H9 (cell line): ENCODE measurements around the gene NLRP14. TPM values are rescaled to one million over a fixed set of nuclear protein-coding genes. Genes with fewer than 3 reads are reported as not detected.

Source experiments
- DNase-seq: peaks from one replicate; pipeline ENCODE4 v3.0.0-alpha.2; 2017
- H2AFZ ChIP-seq: one replicate; pipeline ENCODE4 v1.6.1; 2013; ENCODE audit warnings: mild to moderate bottlenecking, low read length, control low read depth, moderate library complexity
- H2AK5ac ChIP-seq: 2 replicates; pipeline ENCODE4 v1.6.1; 2013; ENCODE audit warnings: low read length, control low read depth, mixed read lengths; ENCODE audit not compliant: insufficient read length
- H2BK120ac ChIP-seq: one replicate; pipeline ENCODE4 v1.6.1; 2013; ENCODE audit warnings: low read depth, mild to moderate bottlenecking, low read length, control low read depth, inconsistent platforms; ENCODE audit not compliant: poor library complexity, severe bottlenecking
- H2BK12ac ChIP-seq: 2 replicates; pipeline ENCODE4 v1.6.1; 2013; ENCODE audit warnings: low read length, control low read depth, mixed read lengths, low read depth; ENCODE audit not compliant: insufficient read length
- H2BK15ac ChIP-seq: 2 replicates; pipeline ENCODE4 v1.6.1; 2013; ENCODE audit warnings: low read depth, low read length, control low read depth
- H2BK20ac ChIP-seq: one replicate; pipeline ENCODE4 v1.6.1; 2013; ENCODE audit warnings: low read depth, mild to moderate bottlenecking, low read length, control low read depth, inconsistent platforms; ENCODE audit not compliant: poor library complexity, severe bottlenecking
- H2BK5ac ChIP-seq: 2 replicates; pipeline ENCODE4 v1.6.1; 2013; ENCODE audit warnings: low read length, control low read depth, mixed read lengths; ENCODE audit not compliant: insufficient read length
- H3K14ac ChIP-seq: 2 replicates; pipeline ENCODE4 v1.6.1; 2013; ENCODE audit warnings: low read length, control low read depth; ENCODE audit not compliant: insufficient read depth
- H3K18ac ChIP-seq: 2 replicates; pipeline ENCODE4 v1.6.1; 2013; ENCODE audit warnings: low read depth, mild to moderate bottlenecking, mixed read lengths, low read length, control low read depth; ENCODE audit not compliant: insufficient read length
- H3K23ac ChIP-seq: 2 replicates; pipeline ENCODE4 v1.6.1; 2013; ENCODE audit warnings: low read length, control low read depth, mixed read lengths, low read depth; ENCODE audit not compliant: insufficient read length
- H3K23me2 ChIP-seq: 2 replicates; pipeline ENCODE4 v1.6.1; 2013; ENCODE audit warnings: low read depth, mild to moderate bottlenecking, mixed read lengths, low read length, control low read depth; ENCODE audit not compliant: insufficient read length, poor library complexity, severe bottlenecking
- H3K27ac ChIP-seq: 2 replicates; pipeline ENCODE4 v1.5.1; 2013; ENCODE audit warnings: low read length, control low read depth, mixed read lengths, low read depth; ENCODE audit not compliant: insufficient read length
- H3K27me3 ChIP-seq: 2 replicates; pipeline ENCODE4 v1.6.1; 2013; ENCODE audit warnings: low read length, control low read depth, inconsistent platforms; ENCODE audit not compliant: insufficient read depth
- H3K4ac ChIP-seq: 2 replicates; pipeline ENCODE4 v1.6.1; 2013; ENCODE audit warnings: low read depth, mild to moderate bottlenecking, control low read depth, inconsistent platforms, low read length, moderate library complexity
- H3K4me1 ChIP-seq: 2 replicates; pipeline ENCODE4 v1.6.1; 2013; ENCODE audit warnings: low read length, control low read depth, inconsistent platforms; ENCODE audit not compliant: insufficient read depth
- H3K4me2 ChIP-seq: 2 replicates; pipeline ENCODE4 v1.6.1; 2013; ENCODE audit warnings: low read length, control low read depth, mixed read lengths; ENCODE audit not compliant: insufficient read length, insufficient read depth
- H3K56ac ChIP-seq: 2 replicates; pipeline ENCODE4 v1.6.1; 2013; ENCODE audit warnings: low read depth, mild to moderate bottlenecking, mixed read lengths, low read length, control low read depth; ENCODE audit not compliant: insufficient read length
- H3K79me1 ChIP-seq: 2 replicates; pipeline ENCODE4 v1.6.1; 2013; ENCODE audit warnings: low read depth, mild to moderate bottlenecking, moderate library complexity, low read length, control low read depth, inconsistent platforms; ENCODE audit not compliant: insufficient read depth, poor library complexity, severe bottlenecking
- H3K79me2 ChIP-seq: 2 replicates; pipeline ENCODE4 v1.6.1; 2013; ENCODE audit warnings: low read length, control low read depth, inconsistent platforms; ENCODE audit not compliant: insufficient read depth
- H3K9ac ChIP-seq: 2 replicates; pipeline ENCODE4 v1.6.1; 2013; ENCODE audit warnings: low read length, control low read depth, mixed read lengths; ENCODE audit not compliant: insufficient read length; ENCODE audit errors: extremely low read depth
- H3K9me3 ChIP-seq: one replicate; pipeline ENCODE4 v1.6.1; 2013; ENCODE audit warnings: low read depth, low read length, inconsistent platforms; ENCODE audit not compliant: control insufficient read depth
- H3T11ph ChIP-seq: one replicate; pipeline ENCODE4 v1.6.1; 2013; ENCODE audit warnings: mild to moderate bottlenecking, low read length, control low read depth, inconsistent platforms
- H4K20me1 ChIP-seq: one replicate; pipeline ENCODE4 v1.6.1; 2013; ENCODE audit not compliant: control insufficient read depth, insufficient read length, insufficient read depth
- H4K5ac ChIP-seq: 2 replicates; pipeline ENCODE4 v1.6.1; 2013; ENCODE audit warnings: low read depth, mild to moderate bottlenecking, mixed read lengths, low read length, control low read depth; ENCODE audit not compliant: insufficient read length
- H4K8ac ChIP-seq: replicated peaks from 2 replicates; pipeline ENCODE4 v1.6.1; 2013; ENCODE audit warnings: low read length, control low read depth, mixed read lengths, low read depth; ENCODE audit not compliant: insufficient read length
- H4K91ac ChIP-seq: 2 replicates; pipeline ENCODE4 v1.6.1; 2013; ENCODE audit warnings: low read depth, mild to moderate bottlenecking, moderate library complexity, mixed read lengths, low read length, control low read depth; ENCODE audit not compliant: insufficient read length
- H3K27ac Mint-ChIP-seq, 3 experiments: 2 replicates in 2 of 3; 3 replicates in 1 of 3; pipeline ENCODE4 v1.8.0; 2020 to 2021; ENCODE audit warnings: mixed read lengths in 3 of 3, mild to moderate bottlenecking in 1 of 3, moderate library complexity in 1 of 3
- H3K27me3 Mint-ChIP-seq: 2 replicates; pipeline ENCODE4 v1.8.0; 2021; ENCODE audit warnings: low read depth, mild to moderate bottlenecking, moderate library complexity, mixed read lengths
- H3K36me3 Mint-ChIP-seq, 3 experiments: 2 replicates in 2 of 3; 3 replicates in 1 of 3; pipeline ENCODE4 v1.8.0; 2020 to 2021; ENCODE audit warnings: low read depth in 3 of 3, mixed read lengths in 3 of 3; ENCODE audit not compliant: insufficient read depth in 1 of 3
- H3K4me1 Mint-ChIP-seq, 2 experiments: 2 replicates each; pipeline ENCODE4 v1.8.0; 2020; ENCODE audit warnings: mixed read lengths in 2 of 2
- H3K4me3 Mint-ChIP-seq, 2 experiments: 2 replicates in 1 of 2; 3 replicates in 1 of 2; pipeline ENCODE4 v1.8.0; 2020 to 2021; ENCODE audit warnings: mild to moderate bottlenecking in 2 of 2, mixed read lengths in 2 of 2, moderate library complexity in 1 of 2
- H3K9me3 Mint-ChIP-seq, 2 experiments: 2 replicates in 1 of 2; 3 replicates in 1 of 2; pipeline ENCODE4 v1.8.0; 2020; ENCODE audit warnings: mild to moderate bottlenecking in 2 of 2, mixed read lengths in 2 of 2, moderate library complexity in 1 of 2
- WGBS: extraction: QIAGEN DNeasy Blood & Tissue Kit; methylation state at CpG from one replicate; pipeline ENCODE4 v1.1.7; 2013; ENCODE audit warnings: missing lambda C conversion rate, low lambda C conversion rate, mixed read lengths; ENCODE audit not compliant: insufficient read length; ENCODE audit errors: extremely low coverage; 5-methylcytosine and 5-hydroxymethylcytosine counted together
- total RNA-seq: library from RNA; stranded (reverse); gene quantifications from 2 replicates; pipeline ENCODE4 v1.2.1, GENCODE V29; 2021
- TF ChIP-seq, protein P1 (sequence below): fragments of 200-600 bp; sonication (generic); conservative IDR thresholded peaks from 3 replicates; pipeline ENCODE4 v1.8.0; 2021; ENCODE audit warnings: antibody characterized with exemption, mild to moderate bottlenecking

The NLRP14 gene
- total RNA-seq, 1 experiment from 2014 or later, result 0.07 TPM

DNA sequence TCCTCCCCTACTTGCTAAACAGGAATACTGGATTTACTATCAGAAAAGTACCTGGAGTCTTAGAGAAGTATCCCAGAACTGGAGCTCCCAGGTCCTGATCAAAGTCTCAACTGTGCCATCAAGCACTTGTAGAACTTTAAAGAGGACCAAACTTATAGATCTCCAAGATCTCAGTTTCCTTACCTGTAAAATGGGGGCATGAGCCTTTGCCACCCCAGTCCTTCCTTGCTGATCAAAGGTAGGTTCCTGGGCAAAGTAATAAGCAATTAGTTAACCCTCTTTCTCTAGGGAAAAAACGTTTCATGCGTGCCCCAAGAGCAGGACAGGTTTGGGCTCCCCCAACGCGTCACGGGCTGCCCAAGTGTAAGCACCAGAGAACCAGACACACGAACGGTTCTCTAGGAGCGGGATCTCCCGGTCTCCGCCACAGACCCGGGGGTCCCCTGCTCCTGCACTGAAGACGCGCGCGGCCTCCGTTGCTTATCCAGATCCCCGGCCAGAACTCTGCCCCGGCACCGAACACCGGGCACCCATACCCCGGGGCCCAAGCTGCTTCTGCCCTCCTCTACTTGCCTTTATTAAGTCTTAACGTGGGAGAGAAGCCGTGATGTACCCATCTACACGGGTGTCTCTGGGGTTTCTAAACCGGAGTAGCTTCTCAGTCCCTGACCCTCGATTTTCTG, 638 bp upstream of the NLRP14 start:
- H3K27ac Mint-ChIP-seq, result peak overlapping the region; percentile 56 to 99 (median 96); a peak in 6 of 7 replicates
- Histone ChIP-seq H3K23ac (no peak overlapping the region), H3K56ac (no peak overlapping the region), H3K4me1 (no peaks in the 10 kb centered on the region), H2BK5ac (no peak overlapping the region), H3K79me2 (no peaks in the 10 kb centered on the region), H3K4me2 (peak overlapping the region; percentile 86), H3K79me1 (no peaks in the 10 kb centered on the region), H3T11ph (no peak overlapping the region), H4K5ac (no peak overlapping the region), H3K9me3 (no peaks in the 10 kb centered on the region), H3K23me2 (peaks cover 3% of the 10 kb centered on the region), H3K27ac (no peak overlapping the region), H4K91ac (no peak overlapping the region), H3K14ac (peak overlapping the region; percentile 86), H3K27me3 (no peaks in the 10 kb centered on the region), H3K4ac (no peak overlapping the region), H2BK20ac (no peak overlapping the region), H3K18ac (peak overlapping the region; percentile 93), H2AK5ac (no peak overlapping the region), H3K9ac (peak overlapping the region; percentile 85), H4K20me1 (no peaks in the 10 kb centered on the region), H2BK120ac (no peak overlapping the region), H2BK15ac (no peak overlapping the region), H2AFZ (peak overlapping the region; percentile 94), H2BK12ac (no peak overlapping the region), H4K8ac (no peak overlapping the region)
- peak overlapping the region; percentile 100 for H3K4me3 Mint-ChIP-seq
- WGBS, result no CpG with 5 or more reads among the region's 26 CpGs
- peaks cover 0 to 3% of the 10 kb centered on the region in 2 experiments; a peak in 2 of 5 replicates for H3K9me3 Mint-ChIP-seq
- H3K27me3 Mint-ChIP-seq, result peaks cover 10% of the 10 kb centered on the region
- peaks cover 9 to 12% of the 10 kb centered on the region in 2 experiments for H3K4me1 Mint-ChIP-seq
- TF ChIP-seq, protein P1, sequence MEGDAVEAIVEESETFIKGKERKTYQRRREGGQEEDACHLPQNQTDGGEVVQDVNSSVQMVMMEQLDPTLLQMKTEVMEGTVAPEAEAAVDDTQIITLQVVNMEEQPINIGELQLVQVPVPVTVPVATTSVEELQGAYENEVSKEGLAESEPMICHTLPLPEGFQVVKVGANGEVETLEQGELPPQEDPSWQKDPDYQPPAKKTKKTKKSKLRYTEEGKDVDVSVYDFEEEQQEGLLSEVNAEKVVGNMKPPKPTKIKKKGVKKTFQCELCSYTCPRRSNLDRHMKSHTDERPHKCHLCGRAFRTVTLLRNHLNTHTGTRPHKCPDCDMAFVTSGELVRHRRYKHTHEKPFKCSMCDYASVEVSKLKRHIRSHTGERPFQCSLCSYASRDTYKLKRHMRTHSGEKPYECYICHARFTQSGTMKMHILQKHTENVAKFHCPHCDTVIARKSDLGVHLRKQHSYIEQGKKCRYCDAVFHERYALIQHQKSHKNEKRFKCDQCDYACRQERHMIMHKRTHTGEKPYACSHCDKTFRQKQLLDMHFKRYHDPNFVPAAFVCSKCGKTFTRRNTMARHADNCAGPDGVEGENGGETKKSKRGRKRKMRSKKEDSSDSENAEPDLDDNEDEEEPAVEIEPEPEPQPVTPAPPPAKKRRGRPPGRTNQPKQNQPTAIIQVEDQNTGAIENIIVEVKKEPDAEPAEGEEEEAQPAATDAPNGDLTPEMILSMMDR, result no peak
- peak; percentile 38 for DNase-seq
- no peaks in the 10 kb centered on the region; a peak in 1 of 7 replicates for H3K36me3 Mint-ChIP-seq
